Measurements from ENCODE around the gene DDB1.

DDB1 gene

DNA sequence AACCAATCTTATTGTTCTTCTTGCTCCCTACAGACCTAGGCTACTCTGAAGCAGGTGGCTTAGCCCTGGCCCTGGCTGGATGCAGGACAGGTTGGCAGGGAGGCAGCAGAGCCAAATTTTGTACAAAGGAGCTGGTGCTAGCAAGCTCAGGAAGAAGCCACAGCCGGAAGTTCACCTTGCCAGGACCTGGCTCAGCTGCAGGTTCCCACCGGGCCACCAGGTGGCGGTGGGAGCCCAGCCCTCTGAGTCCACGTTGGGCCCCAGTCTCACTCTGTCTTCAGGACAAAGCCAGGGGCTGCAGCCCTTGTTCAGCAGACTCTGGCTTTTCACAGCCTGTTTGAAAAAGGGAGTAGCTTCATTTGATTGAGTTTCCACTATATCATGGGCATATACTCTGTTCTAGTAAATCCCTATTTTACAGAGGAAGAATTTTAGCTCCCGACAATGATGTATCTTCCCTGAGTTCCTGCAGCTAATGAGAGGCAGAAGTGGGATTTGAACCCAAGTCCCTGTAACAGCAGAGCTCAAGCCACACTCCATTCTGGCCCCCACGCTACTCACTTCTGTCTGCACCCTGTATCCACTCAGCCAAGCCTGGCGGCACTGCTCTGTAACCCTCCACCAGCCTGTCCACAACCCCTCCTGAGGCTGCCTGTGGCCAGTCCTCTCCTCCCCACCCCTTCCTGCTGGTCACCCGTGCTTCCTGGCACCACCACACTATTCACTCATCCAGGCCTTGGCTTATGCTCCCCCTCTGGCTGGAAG lies 3.4 kb upstream of the DDB1 start:
- no peak for DNase-seq (ENCODE audit: low read depth)
- TF ChIP-seq, protein P1, sequence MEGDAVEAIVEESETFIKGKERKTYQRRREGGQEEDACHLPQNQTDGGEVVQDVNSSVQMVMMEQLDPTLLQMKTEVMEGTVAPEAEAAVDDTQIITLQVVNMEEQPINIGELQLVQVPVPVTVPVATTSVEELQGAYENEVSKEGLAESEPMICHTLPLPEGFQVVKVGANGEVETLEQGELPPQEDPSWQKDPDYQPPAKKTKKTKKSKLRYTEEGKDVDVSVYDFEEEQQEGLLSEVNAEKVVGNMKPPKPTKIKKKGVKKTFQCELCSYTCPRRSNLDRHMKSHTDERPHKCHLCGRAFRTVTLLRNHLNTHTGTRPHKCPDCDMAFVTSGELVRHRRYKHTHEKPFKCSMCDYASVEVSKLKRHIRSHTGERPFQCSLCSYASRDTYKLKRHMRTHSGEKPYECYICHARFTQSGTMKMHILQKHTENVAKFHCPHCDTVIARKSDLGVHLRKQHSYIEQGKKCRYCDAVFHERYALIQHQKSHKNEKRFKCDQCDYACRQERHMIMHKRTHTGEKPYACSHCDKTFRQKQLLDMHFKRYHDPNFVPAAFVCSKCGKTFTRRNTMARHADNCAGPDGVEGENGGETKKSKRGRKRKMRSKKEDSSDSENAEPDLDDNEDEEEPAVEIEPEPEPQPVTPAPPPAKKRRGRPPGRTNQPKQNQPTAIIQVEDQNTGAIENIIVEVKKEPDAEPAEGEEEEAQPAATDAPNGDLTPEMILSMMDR (IDR thresholded peaks at IDR 0.05; ENCODE audit: control insufficient read depth, insufficient read depth, low read depth, low read length, missing control alignments): peak; percentile 99
- H3K4me3 ChIP-seq (ENCODE audit: control insufficient read depth, low read depth, low read length): no peak overlapping the region

DNA sequence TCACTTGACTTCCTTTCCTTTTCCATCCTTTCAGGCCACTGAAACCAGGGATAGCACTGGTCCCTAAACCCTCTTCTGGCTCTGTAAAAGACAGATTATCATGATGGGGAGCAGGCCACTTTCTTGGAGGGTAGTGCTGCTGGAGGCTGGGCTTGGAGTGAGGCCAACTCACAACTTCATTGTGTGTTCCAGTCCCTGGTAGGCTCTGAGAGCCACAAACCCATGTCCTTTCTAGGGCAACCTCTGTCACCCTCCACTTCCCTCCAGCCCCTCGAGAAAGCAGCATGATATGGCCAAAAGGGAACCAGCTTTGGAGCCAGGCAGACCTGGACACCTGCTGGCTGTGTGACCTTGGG lies 2.4 kb upstream of the DDB1 start:
- H3K4me3 ChIP-seq (ENCODE audit: control insufficient read depth, low read depth, low read length): no peak overlapping the region
- TF ChIP-seq, protein P1 (IDR thresholded peaks at IDR 0.05; ENCODE audit: control insufficient read depth, insufficient read depth, low read depth, low read length, missing control alignments): no peak
- no peak for DNase-seq (ENCODE audit: low read depth)

DNA sequence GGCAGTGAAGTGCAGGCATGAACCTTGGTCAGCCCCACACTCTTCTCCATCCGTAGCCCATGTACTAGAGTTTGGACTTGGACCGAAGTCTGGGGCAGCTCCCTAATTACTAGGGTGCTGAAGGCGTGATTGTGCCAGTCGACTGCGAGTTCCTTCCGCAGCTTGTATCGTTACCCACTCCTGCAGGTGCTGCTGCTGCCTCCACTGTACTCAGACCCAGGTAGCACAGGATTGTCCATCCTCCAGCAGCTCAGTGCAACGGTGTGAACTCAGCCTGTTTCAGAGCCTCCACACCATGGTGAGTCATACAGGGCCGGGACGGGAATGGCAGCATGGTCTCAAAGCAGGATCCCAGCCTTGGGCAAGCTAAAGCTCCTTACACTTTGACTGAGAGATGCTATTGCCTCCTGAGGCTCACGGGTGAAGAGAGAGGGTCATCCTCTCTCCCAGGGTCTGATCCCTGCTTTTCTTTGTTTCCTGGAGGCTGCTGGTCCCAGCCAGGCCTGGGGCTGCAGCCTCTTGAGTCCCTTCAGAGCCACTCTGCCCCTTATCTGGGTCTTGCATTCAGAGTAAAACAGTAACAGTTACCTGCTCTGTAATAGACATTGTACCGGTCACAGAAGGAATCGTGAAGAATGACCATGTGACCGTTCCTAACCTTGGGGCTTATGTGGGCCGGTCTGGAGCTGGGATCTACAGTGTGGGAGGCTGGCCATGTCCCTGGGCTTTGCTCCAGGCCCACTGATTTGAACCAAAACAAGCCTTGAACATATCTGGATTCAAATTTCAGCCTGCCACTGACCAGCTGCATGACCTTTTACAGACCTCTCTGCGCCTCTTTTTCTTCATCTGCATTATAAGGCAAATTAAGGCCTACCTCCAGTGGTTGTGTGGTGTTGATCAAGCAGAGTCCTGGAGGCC lies 1.8 kb upstream of the DDB1 start:
- TF ChIP-seq, protein P1 (IDR thresholded peaks at IDR 0.05; ENCODE audit: control insufficient read depth, insufficient read depth, low read depth, low read length, missing control alignments): no peak
- H3K4me3 ChIP-seq (ENCODE audit: control insufficient read depth, low read depth, low read length): no peak overlapping the region
- no peak for DNase-seq (ENCODE audit: low read depth)

DNA sequence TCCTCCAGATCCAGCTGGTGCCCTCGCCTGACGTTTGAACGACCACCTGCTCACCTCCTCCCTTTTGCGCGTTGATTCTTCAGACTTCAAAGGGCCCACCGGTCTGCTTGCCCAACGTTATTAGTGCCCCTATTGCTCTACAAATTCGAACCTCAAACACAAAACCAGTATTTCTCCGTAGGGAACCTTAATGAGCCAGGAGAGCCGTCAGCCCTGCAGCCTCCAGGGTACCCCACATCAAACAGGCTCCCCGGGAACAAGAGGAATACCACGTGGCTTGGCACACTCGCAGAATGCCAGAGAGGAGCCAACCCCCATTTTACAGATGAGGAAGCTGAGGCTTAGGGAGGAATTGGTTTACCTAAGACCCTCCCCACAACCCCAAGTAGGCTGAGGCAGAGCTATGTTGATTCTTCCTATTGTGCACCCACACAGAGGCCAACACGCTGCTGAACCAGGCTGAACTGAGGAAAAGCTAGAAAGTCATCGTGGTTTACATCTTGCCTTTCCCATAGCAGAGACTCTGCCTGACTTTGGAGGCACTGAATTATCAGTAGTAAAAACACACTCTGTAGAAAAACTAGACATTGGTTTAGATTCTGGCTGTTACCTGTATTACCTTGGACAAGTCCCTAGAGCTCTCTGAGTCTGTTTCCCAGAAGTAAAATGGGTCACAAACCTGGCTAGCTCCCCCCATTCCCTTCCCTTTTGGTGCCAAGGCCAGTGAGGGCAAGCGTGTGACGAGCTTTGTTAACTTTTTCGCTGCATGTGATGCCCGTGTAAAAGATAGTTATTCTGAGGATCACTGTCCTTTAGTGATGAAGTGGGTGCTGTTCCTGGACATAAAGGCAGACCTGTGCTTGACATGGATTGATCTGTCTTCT lies 887 bp upstream of the DDB1 start:
- no peak for DNase-seq (ENCODE audit: low read depth)
- TF ChIP-seq, protein P1 (IDR thresholded peaks at IDR 0.05; ENCODE audit: control insufficient read depth, insufficient read depth, low read depth, low read length, missing control alignments): no peak
- H3K4me3 ChIP-seq (ENCODE audit: control insufficient read depth, low read depth, low read length): peak overlapping the region; percentile 87

DNA sequence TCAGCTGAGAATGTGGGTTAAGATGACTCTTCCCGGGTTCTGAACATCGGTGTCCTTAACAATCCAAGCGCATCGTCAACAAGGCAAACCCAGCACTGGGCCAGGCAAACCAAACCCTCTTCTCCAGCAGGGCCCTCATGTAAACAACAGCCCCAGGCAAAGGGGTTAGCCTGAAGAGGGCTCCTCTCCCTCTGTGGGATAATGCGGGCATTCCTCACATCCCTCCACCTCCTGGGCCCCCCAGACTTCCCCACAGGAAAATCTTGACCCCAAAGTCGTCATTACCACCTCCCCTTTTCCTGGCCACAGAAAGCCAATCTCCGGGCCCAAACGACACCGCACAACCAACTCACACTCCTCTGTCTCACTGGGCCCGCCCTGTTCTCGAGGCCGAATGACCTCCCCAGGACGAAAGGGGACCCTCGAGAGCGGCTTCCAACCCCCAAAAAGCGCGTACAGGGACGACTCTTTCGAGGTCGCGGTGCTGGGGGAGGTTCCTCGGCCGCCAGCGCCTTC lies 566 bp downstream of the DDB1 start:
- no peak for DNase-seq (ENCODE audit: low read depth)

More for the DNA sequence above, 566 bp downstream of the DDB1 start:
- peak overlapping the region; percentile 87 for H3K4me3 ChIP-seq (ENCODE audit: control insufficient read depth, low read depth, low read length)
- TF ChIP-seq, protein P1 (IDR thresholded peaks at IDR 0.05; ENCODE audit: control insufficient read depth, insufficient read depth, low read depth, low read length, missing control alignments): no peak
